Stimulated activated CD4-positive, alpha-beta T cell treated with anti-CD3 and anti-CD28 coated beads, TNF-alpha, amount 100 ng/mL, for 1 hour (primary cell): ENCODE data around the gene FGGY.
"Not testable (repeated sequence)": the region's sequence is repeated elsewhere in the genome, so short reads cannot be mapped to it uniquely, and the experiment has no call there.

ENCODE experiments used
- DNase-seq, 3 donors: peaks; one replicate each; pipeline ENCODE4 v3.0.0-alpha.2; 2020; ENCODE audit warnings: low read depth in 3 of 3, low spot score in 1 of 3

Gene FGGY

DNA sequence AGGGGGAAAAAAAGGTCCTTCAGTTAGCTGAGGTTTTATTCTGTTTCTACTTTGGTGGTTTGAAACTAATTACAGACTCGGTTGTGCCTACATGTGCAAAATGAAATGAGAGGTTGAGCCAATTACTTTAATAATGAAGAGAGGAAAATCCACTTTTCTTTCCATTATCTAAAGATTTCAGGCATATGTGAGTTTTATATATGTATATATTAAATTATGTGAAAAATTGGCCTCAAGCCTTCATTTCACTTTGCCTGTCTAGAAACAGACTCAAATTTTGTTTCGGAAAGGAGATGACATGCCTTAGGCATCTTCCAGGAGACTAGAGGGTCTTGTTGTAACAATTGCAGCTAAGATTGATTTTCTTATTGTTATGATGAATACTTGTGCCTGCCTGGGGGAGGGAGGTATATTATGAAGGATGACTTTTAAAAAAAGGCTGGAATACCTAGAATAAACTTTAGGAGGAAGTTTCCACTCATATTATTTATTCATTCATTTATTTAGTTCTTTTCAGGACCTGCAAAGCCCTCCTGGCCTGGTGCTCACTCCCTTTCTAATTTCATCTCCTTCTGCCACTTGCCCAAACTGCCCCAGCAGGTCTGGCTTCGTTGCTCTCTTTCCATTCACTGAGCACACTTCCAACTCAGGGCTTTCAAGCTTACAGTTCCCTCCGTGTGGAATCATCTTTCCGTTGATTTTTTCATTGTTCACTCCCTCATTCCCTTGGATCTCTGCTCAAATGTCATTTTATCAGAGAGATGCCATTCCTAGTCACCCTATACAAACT lies 423.6 kb downstream of the FGGY start:
- DNase-seq, result no peak

DNA sequence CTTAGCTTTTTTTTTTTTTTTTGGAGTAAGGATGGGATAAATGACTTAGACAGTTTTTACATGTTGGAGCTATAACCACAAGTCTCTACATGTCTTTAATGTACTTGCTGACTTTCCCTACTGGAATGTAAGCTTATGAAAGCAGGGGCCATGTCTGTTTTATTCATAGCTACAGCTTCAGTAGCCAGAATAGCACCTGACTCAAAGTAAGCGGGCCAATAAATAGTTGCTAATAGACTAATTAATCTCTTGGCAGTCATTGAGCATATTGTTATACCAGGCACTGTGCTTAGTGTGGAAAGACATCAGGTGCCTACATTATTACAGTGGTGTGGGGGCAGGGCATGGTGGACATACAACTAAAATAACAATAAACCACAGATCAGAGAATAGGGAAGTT lies 433.4 kb downstream of the FGGY start:
- no peak for DNase-seq

DNA sequence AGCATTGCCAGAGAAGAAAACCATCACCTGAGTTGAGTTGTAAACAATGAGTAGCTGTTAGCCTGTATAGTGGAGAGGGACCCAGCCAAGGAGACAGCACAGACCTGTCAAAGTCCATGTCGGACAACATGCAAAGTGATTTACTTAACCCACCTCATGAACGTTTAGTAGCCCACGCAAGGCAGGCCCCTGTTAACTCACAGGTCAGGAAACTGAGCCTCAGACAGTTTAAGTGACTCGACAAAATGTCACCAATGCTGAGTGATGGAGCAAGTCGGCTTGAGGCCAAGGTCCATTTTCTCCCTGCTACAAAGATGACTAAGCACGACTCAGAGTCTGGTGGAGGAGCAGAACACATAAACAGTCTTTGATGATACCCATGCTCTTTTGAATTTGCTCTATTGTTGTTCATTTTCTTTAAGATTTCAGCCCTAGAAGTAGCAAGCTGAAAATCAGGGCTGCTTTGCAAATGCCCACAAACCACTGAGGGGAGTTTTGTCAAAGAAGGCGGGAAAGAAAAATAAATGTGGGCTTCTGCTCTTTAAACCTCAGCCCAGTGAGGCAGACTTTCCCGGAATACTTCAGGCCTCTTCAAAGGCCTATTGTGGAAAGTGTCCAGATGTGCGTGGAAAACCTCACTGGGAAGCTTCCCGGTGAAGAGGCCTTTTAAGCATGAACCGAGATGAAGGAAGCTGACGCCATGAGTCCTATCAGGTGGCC lies 434.0 kb downstream of the FGGY start:
- no peak for DNase-seq

DNA sequence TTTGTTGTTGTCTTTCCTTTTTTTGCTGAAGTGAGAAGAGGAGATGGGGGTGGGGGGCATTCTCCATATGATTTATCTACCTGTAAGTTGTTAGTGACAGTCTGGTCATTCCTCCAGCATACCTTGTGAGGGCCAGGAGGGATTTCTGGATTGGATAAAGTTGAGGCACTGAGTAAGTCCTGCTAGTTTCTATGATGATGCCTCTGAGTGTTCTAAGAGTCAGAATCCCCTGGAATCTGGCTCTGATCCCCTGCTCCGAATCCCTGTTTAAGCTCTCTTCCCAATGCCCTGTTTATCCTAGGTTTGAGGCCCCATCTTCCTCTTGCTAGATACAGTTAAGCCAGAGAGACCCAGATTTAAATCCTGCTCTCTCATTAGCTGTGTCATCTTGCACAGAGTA lies 434.7 kb downstream of the FGGY start:
- DNase-seq, result no peak

DNA sequence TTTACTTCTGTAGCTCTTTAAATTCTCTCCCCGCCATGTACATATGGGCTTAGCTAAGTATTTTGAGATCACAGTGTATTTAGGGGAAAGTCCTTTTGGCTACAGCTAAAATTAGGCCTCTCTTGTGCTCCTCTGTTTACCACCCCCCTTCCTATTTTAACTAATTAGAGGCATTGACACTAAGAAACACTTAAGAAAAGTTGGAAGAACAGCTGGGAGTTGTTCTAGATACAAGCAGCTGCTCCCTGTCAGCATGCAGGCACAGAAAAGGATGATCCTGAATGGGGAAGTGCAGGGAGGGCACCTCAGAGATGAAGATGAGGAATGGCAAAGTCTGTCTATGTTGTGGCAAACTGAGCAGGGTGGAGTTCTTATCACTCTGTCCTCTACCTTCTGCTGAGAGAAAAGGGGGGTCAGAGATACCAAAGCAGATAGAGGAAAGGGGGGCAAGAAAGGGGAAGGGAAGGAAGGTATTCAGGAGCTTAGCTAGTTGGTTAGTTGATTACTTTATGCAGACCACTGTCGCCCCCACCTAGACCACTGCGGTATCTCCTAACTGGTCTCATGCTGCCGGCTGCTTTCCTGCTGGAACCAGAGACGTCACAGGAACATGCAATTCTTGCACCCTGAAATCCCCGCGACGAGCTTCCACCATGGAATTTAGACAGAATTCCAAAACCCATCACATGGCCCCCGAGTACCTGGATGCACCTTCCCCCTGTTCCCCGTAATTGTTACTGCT lies 435.5 kb downstream of the FGGY start:
- DNase-seq, result no peak

DNA sequence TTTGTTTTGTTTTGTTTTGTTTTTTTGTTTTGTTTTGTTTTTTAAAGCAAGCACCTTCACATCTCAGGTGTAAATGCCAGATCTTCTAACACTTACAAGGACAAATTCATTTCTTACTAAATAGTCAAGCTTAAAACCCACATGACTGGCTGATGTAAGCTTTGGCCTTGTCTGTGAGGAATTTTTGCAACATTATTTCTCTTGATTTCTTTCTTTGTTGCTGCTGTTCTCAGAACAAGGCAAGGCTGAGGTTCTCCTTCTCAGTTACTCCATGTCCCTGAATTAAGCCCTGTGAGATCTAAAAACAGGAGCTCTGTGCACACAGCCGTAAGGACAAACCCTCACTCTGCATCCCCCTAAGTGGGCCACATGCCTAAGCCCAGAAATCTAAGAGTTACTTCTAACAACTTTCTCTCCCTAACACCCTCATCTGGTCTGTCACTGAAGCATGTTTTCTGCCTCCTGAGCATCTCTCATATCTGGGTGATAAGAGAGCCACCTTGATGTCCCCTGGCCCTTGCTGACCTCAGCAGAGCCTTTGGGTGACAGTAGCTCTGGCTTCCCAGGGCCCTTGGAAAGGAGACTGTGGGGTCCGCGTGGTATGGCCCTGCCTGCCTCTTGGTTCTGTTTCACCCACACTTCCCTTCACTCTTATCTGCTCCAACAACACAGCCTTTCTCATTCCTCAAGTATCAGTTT lies 436.7 kb downstream of the FGGY start:
- no peak for DNase-seq

DNA sequence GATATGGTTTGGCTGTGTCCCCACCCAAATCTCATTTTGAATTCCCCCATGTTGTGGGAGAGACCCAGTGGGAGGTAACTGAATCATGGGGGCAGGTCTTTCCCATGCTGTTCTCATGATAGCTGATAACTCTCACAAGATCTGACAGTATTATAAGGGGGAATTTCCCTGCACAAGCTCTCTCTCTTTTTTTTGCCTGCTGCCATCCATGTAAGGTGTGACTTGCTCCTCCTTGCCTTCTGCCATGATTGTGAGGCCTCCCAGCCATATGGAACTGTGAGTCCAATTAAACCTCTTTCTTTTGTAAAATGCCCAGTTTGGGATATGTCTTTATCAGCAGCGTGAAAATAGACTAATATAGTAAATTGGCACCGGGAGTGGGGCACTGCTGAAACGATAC lies 439.0 kb downstream of the FGGY start:
- DNase-seq, result not testable (repeated sequence)

DNA sequence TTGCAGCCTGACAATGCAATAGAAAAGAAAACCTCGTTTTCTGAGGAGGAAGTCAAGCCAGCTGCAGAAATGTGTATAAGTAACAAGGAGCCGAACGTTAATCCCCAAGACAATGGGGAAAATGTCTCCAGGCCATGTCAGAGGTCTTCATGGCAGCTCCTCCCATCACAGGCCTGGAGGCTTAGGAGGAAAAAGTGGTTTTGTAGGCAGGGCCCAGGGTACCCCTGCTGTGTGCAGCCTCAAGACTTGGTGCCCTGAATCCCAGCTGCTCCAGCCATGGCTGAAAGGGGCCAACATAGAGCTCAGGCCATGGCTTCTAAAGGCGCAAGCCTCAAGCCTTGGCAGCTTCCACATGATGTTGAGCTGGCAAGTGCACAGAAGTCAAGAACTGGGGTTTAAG lies 439.9 kb downstream of the FGGY start:
- DNase-seq, result no peak

DNA sequence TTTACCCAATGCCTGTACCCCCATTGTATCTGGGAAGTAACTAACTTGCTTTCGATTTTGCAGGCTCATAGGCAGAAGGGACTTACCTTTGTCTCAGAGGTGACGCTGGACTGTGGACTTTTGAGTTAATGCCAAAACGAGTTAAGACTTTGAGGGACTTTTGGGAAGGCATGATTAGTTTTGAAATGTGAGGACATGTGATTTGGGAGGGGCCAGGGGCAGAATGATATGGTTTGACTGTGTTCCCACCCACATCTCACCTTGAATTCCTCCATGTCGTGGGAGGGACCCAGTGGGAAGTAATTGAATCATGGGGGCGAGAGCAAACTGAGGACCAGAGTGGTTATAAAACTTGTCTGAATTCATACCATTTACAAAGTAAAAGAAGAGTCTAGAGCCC lies 440.7 kb downstream of the FGGY start:
- DNase-seq, result no peak

DNA sequence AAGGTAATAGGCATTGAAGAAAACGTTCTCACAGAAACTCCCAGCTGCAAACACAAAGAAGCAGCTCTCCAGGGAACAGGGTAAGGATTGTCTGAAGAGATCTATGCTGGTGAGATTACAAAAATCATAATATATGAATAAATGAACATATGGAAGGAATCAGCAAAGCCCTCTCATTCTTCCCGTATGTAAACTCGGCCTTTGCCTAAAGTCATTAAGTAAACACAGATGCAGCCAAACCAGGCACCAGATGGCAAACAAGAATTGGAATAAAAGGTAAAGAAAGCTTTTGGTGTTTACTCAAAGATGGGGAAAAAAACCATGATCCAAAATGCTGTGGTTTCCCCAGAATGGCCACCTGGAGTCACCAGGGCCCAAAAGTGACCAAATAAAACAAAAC lies 441.3 kb downstream of the FGGY start:
- no peak for DNase-seq

DNA sequence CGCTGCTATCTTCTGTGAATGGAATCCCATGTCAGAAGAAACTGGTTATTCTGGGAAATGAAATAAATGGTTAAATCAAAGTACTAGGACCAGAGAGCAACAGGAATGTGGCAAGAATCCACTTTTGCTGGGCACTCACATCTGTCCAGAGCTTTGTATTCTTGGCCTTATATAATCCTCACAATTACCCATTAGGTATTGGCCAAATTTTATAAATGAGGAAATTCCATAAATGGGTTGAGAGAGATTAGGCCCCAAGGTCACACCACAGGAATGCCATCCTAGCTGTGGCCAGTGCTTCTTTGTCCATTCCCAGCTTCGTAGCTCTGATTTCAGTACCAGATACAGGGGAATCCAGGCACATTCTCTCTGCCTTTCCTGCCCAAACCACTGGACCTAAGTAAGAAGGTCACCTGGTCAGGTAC lies 441.7 kb downstream of the FGGY start:
- DNase-seq, result no peak

DNA sequence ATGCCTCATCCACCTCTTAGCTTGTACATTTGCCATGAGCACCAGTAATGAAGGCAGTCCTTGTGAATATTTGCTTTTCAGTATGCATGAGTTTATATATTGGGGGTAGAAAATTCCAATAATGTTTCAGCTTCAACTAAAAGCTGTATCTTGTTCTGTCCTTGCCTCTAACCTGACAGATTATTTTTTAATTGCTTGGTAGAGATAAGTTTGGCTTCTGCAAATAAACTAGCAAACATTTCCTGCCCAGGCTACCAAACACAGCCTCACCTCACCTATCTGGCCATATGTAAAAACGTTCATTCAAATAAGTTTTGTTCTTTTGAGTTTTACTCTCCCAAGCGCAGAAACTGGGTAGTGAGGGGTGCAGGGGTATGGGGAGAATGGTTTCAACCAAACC lies 442.2 kb downstream of the FGGY start:
- DNase-seq, result no peak

DNA sequence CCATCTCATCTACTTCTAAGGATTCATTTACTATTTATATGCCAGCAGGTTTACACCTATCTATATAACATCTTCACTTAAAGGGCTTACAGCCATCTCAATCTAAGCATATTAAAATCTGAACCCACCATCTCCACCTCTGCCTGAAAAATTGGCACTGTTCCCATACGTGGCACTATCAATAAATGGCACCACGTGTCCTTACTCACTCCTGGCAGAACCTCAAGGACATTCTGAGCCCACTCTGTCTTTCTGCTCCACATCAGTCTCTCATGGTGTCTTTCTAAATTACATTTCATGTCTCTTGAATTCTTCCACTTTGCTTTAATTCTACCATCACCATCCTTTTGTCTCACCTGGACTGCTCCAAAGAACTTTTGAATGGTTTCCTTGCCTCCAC lies 445.6 kb downstream of the FGGY start:
- DNase-seq, result no peak

DNA sequence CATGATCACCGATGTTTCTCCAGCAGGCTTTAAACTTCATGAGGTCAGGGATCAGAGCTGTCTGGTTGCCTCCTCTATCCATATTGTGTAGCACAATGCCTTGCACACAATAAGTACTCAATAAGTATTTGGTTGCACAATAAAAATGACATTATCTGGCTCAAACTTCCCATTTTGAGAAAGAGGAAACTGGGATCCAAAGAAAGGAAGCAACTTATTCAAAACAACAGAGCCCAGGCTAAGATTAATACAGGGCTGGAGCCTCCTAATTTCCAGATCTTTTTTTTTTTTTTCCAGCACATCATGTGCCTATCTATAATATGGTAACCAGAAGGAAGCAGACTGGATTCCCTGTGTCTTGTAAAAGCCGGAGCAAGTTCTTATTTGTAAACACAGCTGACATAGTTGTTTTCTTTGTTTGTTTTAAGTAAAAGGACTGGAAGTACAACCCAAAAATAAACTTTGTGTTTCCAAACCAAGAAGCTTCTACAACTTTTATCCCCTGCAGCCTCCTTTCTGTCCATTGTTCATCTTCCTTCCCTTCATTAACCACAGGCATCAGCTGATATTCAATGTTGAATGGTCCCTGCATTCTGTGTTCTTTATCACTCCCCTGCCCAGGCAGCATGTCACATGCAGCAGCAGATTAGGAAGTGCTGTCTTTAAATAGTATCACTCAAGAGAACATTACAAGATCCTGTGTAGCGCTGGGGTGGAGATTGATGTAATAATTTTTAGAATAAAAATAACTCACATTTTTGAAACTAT lies 446.6 kb downstream of the FGGY start:
- DNase-seq, result no peak

DNA sequence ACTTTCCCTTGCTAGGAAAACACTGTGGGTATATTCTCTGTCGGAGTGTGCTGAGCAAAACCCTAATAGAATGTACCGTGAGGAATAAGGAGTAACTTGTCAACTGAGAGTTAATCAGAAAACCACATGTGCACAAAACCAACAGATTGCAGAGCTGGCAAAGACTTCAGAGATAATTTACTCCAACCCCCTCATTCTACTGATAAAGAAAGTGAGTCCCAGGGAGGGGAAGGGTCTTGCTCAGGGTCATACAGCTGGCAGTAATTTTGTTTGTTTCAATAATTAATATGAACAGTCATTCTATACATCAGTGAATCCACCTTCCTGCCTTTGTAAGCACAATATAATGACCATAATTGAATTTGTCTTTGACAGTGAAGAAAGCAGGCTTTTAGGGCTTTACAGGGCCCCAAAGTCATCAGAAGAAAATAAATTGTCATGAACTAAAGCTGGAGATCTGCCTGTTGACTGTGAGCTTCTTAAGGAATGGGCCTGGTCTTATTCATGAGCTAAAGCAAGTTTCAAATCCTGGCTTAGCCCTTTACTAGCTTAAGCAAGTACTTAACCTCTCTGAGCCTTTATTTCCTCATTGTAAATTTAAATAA lies 450.6 kb downstream of the FGGY start:
- no peak for DNase-seq

DNA sequence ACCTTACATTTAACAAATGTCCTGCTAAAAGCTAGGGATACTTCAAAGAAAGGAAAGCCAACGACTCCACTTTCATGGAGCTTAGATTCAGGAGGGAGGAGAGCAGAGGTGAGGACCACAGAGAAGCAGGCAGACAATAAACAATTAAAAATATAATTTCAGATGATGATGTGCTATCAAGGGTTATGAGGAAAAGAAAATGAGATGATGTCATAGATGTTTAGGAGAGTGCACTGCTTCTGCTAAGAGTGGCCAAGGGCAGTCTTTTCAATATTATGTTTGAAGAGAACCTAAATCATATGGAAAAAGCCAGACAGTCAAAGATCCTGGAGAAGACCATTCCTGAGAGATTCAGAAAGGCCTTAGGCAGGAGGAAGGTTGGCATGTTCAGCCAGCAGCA lies 451.2 kb downstream of the FGGY start:
- DNase-seq, result no peak

DNA sequence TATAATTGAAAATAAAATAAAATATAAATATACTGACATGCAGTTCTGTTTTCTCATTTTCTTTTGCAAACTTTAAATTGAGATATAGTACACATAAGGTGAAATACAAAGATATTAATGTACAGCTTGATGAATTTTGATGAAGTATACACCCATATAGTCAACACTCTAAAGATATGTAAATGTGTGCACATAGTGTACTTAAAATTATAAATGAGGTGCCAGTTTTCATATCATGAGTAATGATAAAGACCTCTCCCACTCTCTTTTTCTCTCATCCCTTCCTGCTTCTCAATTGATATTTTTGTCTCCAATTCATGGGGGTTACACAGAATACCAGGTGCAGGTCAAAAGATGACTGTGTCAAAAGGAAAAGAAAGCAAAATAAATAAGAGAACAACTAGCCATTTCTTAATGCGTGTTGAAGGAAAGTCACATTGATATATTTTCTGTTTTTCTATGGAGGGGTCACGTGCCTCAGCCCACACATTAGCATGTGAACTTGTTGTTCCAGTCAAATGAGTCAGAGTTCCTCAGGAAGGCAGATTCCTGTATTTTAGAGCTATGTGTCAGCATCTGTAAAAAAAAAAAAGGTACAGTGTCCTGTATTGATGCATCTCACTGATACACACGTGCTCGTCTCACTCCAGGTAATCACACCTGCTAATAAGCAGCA lies 453.6 kb downstream of the FGGY start:
- DNase-seq, result no peak

DNA sequence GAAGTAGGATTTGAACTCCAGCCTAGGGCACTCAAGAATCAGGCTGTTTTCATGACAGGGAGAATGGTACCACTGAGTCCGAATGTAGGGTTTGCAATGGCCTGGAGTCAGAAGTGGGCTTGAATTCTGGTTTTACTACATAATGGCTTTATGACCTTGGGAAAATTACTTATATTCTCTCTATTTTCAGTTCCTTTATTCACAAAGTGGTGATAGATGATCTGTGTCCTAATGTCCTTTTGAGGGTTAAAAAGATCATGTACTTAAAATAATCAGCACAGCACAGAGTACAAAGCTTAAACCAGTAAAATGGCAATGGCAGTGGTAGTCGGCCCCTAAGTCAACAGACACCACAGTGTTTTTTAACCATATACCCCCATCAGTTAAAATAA lies 454.1 kb downstream of the FGGY start:
- no peak for DNase-seq

DNA sequence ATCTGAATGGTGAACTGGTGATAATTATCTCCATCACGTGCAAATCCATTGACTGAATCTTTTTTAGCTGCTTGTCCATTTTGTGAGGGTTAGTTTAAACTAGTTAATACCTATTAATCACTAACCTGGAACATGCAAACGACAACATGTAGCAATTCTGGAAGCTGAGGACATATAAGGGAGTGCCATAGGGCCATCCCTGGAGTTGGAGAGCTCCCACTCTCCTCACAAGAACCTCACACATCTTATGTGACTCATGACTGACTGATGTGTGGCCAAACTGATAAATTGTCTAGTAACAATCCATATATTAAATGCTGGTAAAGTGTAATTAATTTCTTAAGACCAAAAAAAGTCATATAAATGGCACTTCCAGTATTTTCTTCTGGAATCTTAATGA lies 454.9 kb downstream of the FGGY start:
- no peak for DNase-seq
